Measurements from ENCODE around the gene PTGIR.

GRCh38 chr19:46654621-46655152 lies 29.8 kb upstream of the PTGIR start:
- no peak for TF ChIP-seq CTCF (conservative IDR thresholded peaks at IDR 0.05; ENCODE audit: low read depth, low read length)
- TF ChIP-seq POLR2A (IDR thresholded peaks at IDR 0.05; ENCODE audit: low read depth, low read length) = no peak
